NCI-H226 (cell line): ENCODE results near the gene POU3F1.

Source experiments
- DNase-seq: peaks from one replicate; pipeline ENCODE4 v3.0.0-alpha.2; 2015

The POU3F1 gene

DNA sequence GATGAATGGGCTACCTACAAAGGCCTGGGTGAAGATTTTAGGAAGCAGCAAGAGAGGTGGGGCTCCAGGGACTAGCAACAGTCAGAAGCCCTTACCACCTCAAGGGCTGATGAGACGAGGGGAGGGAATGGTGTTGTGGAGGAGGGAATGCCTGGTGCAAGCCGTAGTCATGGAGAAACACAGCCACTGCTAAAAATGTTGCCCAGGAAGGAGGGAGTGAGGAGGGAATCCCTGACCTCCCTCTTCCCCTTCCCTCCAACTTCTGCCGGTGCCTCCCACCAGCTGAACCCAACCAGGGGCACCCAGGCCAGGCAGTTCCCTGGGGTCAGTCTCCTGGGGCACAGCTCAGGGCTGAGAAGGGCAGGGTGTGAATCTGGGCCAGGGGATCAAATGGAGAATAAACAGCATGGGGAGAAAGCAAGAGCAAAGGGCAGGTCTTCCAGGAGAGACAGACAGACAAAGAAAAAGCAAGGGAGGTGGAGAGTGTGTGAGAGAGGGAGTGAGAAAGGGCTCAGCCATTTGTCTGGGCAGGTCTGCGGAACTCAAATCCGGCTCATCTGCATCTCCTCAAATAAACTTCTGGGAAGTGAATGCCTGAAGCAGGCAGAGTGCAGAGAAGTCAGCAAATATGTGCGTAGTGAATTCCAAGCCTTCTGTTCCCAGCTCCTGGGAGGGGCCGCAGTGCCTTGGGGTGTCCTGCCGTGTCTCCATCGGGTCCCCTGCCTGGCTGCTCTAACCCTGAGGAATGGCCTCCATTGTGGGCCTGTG, 27.1 kb upstream of the POU3F1 start:
- no peak for DNase-seq

GRCh38 chr1:38072858-38073257, 26.3 kb upstream of the POU3F1 start:
- DNase-seq = no peak

GRCh38 chr1:38071312-38072256, 25.0 kb upstream of the POU3F1 start:
- DNase-seq = no peak

GRCh38 chr1:38068980-38069340, 22.4 kb upstream of the POU3F1 start:
- no peak for DNase-seq

DNA sequence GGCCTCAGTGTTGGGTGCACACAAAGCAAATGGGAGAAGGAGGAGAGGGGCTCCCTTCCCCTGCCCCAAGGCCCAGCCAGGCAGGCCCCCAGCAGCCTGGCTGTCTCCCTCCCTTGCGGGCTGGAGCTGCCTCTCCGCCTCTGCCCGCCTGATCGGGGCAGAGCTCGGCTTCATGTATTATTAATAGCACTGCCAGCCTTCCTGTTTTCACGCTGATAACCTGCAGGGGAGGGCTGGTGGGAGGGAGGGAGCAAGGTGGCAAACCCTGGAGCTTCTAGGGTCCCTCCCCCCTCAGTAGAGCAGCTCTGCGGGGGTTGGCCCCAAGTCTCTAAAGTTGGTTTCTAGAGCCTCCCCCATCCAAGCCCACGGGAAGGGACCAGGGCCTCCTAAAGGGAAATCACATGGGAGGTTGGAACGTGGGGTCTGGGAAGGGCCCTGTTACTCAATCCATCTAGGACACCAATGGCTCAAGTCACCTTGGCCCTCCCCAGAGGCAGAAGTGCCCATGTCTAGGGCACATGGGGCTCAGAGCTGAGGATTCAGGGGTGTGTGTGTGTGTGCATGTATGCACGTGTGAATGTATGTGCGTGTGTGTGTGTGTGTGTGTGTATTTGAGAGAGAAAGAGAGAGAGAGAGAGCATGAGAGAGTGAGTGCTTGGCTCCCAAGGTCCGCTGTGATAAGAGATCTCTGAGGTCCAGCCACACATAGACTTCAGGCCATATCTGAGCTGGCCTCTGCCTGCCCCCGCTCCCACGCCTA, 21.8 kb upstream of the POU3F1 start:
- DNase-seq = no peak

DNA sequence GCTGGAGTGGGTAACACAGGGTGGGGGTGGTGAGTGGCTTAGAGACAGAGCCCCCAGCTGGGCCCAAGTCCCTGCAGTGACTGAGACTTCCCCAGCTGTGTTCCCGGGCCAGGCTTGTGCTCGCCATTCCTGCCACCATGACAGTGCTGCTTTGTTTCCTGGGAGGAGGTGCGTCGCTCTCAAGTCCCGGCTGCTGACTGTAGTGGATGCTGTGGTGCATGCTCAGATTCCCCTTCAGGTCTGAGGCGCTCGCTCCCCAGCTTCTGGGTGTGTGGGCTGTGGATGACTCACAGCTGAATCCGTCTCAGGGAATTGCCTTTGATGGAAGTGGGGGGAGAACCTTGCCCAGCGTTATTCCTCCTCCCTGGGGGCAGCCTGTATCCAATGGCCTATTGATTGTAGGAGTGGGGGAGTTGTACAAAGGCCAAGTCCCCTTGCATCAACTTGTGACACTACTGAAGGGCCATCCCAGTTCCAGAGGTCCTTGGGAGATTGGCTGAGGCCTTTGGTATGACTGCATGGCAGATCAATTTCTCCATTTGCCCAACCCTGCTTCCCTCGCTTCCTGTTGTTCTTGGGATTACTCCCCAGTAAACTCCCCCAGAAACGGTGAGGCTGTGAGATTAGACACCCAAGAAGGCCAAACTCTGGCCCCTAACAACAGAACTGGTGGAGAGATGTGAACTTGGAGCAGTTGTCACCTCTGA, 17.8 kb upstream of the POU3F1 start:
- peak; percentile 76 for DNase-seq

DNA sequence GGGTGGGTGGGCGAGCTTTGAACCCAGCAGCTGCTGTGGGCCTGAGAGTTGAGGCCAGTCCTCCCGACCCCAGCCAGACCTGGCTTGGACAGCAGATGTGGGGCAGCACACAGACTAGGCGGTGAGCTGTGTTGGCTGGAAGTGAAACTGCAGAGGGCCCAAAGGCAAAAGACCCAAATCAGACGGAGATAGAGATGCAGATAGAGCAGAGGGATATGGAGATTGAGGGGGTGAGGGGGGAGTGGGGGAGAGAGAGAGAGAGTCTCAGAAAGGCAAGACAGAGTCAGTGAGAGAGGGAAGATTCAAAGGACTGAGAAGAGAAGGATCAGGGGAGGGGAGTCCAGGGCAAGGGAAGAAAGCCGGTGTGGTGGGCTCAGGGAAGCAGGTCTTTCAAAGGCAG, 17.0 kb upstream of the POU3F1 start:
- no peak for DNase-seq

- DNase-seq = no peak
Observed at GRCh38 chr1:38062361-38063288, 16.0 kb upstream of the POU3F1 start.

DNA sequence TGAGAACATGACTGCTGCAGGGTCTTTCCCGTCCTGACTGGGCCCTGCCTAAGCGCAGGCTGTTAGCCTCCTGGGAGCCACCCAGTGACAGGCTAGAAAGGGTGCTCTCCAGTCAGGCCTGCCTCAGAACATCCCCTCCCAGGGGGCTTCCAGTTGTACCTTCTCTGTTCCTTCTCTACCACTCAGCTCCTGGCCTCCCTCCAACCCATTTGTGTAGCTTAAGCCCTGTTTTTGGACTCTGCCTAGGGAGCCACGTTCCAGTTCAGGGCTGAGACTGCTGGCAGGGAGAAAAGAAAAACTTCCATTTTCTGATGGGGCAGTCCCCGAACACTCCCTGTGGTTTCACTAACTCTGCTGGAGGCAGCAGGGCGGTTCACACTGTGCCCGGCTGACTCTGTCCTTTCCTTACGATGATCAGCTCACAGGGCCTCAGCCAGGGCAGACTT, 15.3 kb upstream of the POU3F1 start:
- no peak for DNase-seq

GRCh38 chr1:38061290-38061689, 14.7 kb upstream of the POU3F1 start:
- no peak for DNase-seq

DNA sequence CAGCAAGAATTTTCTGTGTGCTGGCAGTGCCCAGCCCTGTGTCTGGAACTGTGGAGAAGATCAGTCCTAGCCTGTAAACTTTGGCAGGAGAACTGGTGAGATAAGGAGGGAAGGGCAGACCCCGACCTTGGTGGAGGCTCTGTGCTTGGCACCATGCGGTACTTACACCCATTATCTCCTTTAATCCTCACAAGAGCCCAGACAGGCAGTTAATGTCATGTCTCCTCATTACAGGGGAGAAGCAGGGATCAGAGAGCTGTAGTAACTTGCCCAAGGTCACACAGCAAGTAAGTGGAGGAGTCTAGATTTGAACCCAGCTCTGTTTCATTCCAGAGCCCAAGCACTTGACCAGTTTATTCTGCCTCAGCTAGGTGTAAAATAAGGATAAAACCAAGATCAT, 13.9 kb upstream of the POU3F1 start:
- no peak for DNase-seq

DNA sequence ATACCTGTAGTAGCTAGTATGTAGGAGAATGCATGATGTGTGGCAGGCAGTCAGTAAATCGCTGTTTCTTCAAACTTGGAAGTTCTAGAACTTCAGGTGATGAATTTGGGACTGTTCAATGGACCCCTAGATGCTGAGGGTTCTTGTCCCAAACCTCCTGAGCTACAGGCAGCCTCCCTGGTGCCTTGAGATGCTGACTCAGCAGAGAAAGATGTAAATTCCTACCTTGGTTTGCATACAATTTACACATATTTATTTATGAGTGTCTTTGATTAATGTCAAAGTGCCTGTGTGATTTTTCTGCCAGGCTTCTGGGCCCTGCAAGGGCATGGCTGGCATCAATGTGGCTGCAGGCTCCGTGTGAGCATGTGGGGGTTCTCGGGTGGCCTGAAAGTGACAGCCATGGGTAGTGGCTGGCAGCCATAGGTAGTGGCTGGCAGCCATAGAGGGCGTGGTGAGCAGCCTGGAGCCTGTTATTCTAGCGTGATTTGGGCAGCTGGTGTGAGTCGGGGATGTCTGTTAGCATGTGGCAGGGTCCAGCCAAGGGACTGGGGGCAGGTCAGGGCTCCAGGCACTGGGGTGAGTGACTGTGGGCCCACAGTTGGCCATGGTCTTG, 13.2 kb upstream of the POU3F1 start:
- DNase-seq = no peak

- DNase-seq = no peak
Observed at GRCh38 chr1:38055965-38056364, 9.4 kb upstream of the POU3F1 start.

DNA sequence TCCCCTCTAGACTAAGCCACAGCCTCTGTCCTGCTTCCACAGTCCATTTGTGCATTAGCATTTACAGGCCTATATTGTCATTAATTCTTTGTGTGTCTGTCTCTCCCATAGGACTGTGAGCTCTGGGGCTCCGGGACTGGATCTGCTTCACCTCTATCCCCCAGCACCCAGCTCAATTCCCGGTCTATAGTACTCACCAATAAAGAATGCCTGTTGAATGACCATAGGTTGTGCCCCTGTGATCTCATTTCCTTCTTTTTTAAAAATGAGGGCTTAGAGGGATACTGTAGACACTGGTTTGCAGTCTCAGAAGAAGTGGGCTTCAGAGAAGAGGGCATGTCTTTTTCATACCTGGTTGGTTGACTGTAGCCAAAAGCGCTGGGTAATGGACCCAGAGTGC, 8.8 kb upstream of the POU3F1 start:
- no peak for DNase-seq

DNA sequence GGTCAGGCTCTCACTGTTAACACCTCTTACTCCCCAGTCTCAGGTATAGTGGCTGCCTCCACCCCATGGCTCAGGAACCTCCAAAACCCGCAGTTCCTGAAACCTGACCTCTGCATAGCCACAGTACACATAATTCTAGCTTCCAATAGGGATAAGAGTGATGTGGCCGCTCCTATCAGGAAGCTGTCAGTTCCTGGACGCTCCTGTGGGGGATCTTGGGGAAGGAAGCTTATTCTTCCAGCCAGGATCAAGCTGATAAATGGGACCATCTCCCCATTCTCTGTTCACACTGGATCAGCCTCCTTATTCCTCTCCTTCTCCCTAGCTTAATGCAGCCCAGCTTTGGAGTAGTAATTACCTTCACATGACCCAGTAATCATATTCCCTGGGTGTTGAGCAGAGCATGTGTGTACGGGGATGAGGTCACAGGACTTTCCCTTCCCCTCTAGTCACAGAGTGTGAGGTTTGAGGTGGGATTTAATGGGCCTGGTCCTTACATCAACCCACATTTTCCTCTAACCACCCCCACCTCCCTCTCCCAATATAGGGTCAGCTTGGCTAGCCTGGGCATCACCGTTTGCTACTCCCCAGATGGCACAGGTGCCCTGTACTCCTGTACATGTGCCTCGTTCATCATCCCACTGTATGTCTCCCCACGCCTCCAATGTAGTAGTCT, 7.0 kb upstream of the POU3F1 start:
- DNase-seq = no peak

DNA sequence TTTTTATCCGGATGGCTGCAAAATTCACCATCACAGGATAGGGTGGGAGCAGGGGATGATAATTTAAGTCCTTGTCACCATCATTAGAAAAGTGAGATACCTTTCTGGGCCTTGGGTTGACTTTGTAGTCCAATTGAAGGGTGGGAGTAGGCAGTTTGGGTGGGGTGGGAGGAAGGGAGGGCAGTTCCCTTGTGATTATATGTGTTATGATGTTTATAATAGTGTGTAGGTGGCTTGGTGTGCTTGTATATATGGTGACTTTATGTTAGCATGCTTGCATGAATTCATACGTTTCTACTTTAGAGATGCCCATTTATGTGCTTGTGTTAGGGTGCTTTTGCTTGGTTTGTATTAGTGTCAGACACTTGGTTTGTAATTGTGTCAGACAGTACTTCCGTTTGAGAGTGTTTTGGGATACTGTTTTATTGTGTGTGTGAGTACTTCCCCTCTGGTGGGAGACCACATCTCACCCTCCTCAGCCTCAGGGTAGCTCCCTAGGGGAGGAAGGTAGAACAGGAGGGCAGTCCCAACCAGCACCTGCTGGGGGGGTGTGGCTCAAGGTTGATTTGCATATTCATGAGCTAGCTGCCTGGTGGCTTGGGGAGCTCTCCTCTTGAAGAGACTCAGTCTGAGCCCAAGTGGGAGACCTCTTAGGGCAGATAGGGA, 6.3 kb upstream of the POU3F1 start:
- DNase-seq = no peak

- DNase-seq = no peak
Observed at GRCh38 chr1:38051079-38051543, 4.5 kb upstream of the POU3F1 start.

- DNase-seq = no peak
Observed at GRCh38 chr1:38050397-38051078, 3.9 kb upstream of the POU3F1 start.

DNA sequence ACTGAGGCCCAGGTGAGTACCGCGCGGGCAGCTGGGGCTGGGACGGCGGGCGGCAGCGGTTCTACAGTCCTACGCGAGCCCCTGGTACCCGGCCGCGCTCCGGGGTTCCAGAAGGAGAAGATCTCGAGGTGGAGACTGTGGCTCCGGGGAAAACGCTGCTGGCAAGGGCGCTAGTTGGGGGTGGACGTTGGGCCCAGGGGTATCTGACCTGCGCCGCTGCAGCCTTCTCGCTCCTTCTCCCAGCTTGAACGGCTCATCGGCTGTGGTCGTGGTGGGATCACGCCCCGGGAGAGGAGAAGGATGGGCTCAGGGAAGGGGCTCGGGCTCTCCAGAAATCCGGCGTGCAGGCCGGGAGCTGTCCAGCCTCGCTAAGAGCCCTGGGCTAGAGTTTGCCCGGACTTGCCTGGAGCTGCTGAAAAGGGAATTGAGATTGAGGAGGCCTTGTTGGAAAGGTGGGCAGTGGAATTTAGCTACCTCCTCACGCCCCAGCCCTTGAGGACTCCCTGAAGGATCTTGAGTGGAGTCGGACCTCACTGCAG, 1.1 kb upstream of the POU3F1 start:
- no peak for DNase-seq
